Neural cell (in vitro differentiated cells): ENCODE measurements around the gene ZNF280C. TPM values are rescaled to one million over a fixed set of nuclear protein-coding genes. Genes with fewer than 3 reads are reported as not detected.

Experiments used
- H2AFZ ChIP-seq: fragments of 200-600, 300-800 bp; sonication (generic), shearing (Covaris generic); 2 replicates; pipeline ENCODE4 v1.6.0; 2014; ENCODE audit warnings: low read depth, mild to moderate bottlenecking, antibody characterized with exemption, low read length, moderate library complexity
- H3F3A ChIP-seq: fragments of 200-600 bp; shearing (Covaris generic); 2 replicates; pipeline ENCODE4 v1.6.1; 2016; ENCODE audit warnings: mild to moderate bottlenecking, moderate library complexity, mixed read lengths, antibody characterized with exemption, low read length; ENCODE audit not compliant: insufficient read depth, poor library complexity, severe bottlenecking
- H3K27ac ChIP-seq: fragments of 200-600, 300-800 bp; sonication (generic), shearing (Covaris generic); 2 replicates; pipeline ENCODE4 v1.5.1; 2014; ENCODE audit warnings: mild to moderate bottlenecking, low read length, moderate library complexity
- H3K27me3 ChIP-seq: fragments of 300-800, 200-600 bp; sonication (generic), shearing (Covaris generic); 2 replicates; pipeline ENCODE4 v1.6.0; 2014; ENCODE audit warnings: mild to moderate bottlenecking, low read depth, low read length, moderate library complexity; ENCODE audit not compliant: insufficient read depth
- H3K36me3 ChIP-seq: fragments of 300-800, 200-600 bp; sonication (generic), shearing (Covaris generic); 2 replicates; pipeline ENCODE4 v1.5.1; 2014; ENCODE audit warnings: mild to moderate bottlenecking, antibody characterized with exemption, low read length, moderate library complexity; ENCODE audit not compliant: insufficient read depth
- H3K4me2 ChIP-seq: fragments of 300-800, 200-600 bp; sonication (generic), shearing (Covaris generic); 2 replicates; pipeline ENCODE4 v1.6.0; 2014; ENCODE audit warnings: mild to moderate bottlenecking, low read length
- H3K4me3 ChIP-seq: fragments of 300-800, 200-600 bp; sonication (generic), shearing (Covaris generic); 2 replicates; pipeline ENCODE4 v1.5.1; 2014; ENCODE audit warnings: mild to moderate bottlenecking, low read length, moderate library complexity
- H3K79me2 ChIP-seq: fragments of 200-600 bp; shearing (Covaris generic); replicated peaks from 2 replicates; pipeline ENCODE4 v1.6.0; 2014; ENCODE audit warnings: mild to moderate bottlenecking, low read length, moderate library complexity; ENCODE audit not compliant: insufficient read depth
- H3K9ac ChIP-seq: fragments of 300-800, 200-600 bp; sonication (generic), shearing (Covaris generic); 2 replicates; pipeline ENCODE4 v1.6.1; 2016; ENCODE audit warnings: mild to moderate bottlenecking, low read length, mixed read lengths
- H3K9me2 ChIP-seq: fragments of 200-600 bp; shearing (Covaris generic); 2 replicates; pipeline ENCODE4 v1.6.1; 2016; ENCODE audit warnings: mild to moderate bottlenecking, low read length, mixed read lengths; ENCODE audit not compliant: insufficient read depth
- H3K9me3 ChIP-seq: fragments of 200-600, 300-800 bp; sonication (generic), shearing (Covaris generic); 2 replicates; pipeline ENCODE4 v1.6.1; 2016; ENCODE audit warnings: mild to moderate bottlenecking, mixed run types, low read length, moderate library complexity, mixed read lengths
- H4K20me1 ChIP-seq: fragments of 200-600 bp; shearing (Covaris generic); 2 replicates; pipeline ENCODE4 v1.6.1; 2016; ENCODE audit warnings: mild to moderate bottlenecking, mixed run types; ENCODE audit not compliant: insufficient read depth
- CTCF ChIP-seq: fragments of 450-650 bp; IDR thresholded peaks from 2 replicates; pipeline ENCODE4 v1.5.1; 2014; ENCODE audit warnings: antibody characterized with exemption, mild to moderate bottlenecking, moderate library complexity; ENCODE audit not compliant: poor library complexity, severe bottlenecking
- EP300 ChIP-seq: fragments of 450-650 bp; conservative IDR thresholded peaks from 2 replicates; pipeline ENCODE4 v1.6.1; 2014; ENCODE audit warnings: antibody characterized with exemption, mild to moderate bottlenecking, moderate library complexity; ENCODE audit not compliant: poor library complexity, severe bottlenecking
- EZH2 ChIP-seq: fragments of 200-600, 300-800 bp; shearing (Covaris generic), sonication (generic); IDR thresholded peaks from 2 replicates; pipeline ENCODE4 v1.6.1; 2014; ENCODE audit warnings: antibody characterized with exemption, low read length, borderline replicate concordance, mild to moderate bottlenecking; ENCODE audit not compliant: insufficient read depth, poor library complexity, severe bottlenecking
- MXI1 ChIP-seq: fragments of 450-650 bp; conservative IDR thresholded peaks from 2 replicates; pipeline ENCODE4 v1.6.1; 2014; ENCODE audit warnings: antibody characterized with exemption, mild to moderate bottlenecking; ENCODE audit not compliant: poor library complexity, severe bottlenecking
- POLR2AphosphoS5 ChIP-seq: IDR thresholded peaks from 2 replicates; pipeline ENCODE4 v1.6.1; 2012
- RAD21 ChIP-seq: fragments of 450-650 bp; conservative IDR thresholded peaks from 2 replicates; pipeline ENCODE4 v1.6.1; 2014; ENCODE audit warnings: antibody characterized with exemption, mild to moderate bottlenecking, moderate library complexity
- SMC3 ChIP-seq: fragments of 450-650 bp; conservative IDR thresholded peaks from 2 replicates; pipeline ENCODE4 v1.6.1; 2014; ENCODE audit warnings: antibody characterized with exemption, mild to moderate bottlenecking, moderate library complexity; ENCODE audit not compliant: poor library complexity
- TAF1 ChIP-seq: IDR thresholded peaks from 2 replicates; pipeline ENCODE4 v1.6.1; 2012; ENCODE audit warnings: low read depth
- polyA plus RNA-seq: library from polyadenylated mRNA; depleted of rRNA; stranded (reverse); fragments of >200 nt; gene quantifications from 2 replicates; pipeline ENCODE4 v1.2.3, GENCODE V29; 2014
- TF ChIP-seq, protein P1 (sequence below): IDR thresholded peaks from 2 replicates; pipeline ENCODE4 v1.6.1; 2012; ENCODE audit warnings: borderline replicate concordance

ZNF280C gene
- polyA plus RNA-seq, 1 donor from 2014 or later, result 9.5 TPM

DNA sequence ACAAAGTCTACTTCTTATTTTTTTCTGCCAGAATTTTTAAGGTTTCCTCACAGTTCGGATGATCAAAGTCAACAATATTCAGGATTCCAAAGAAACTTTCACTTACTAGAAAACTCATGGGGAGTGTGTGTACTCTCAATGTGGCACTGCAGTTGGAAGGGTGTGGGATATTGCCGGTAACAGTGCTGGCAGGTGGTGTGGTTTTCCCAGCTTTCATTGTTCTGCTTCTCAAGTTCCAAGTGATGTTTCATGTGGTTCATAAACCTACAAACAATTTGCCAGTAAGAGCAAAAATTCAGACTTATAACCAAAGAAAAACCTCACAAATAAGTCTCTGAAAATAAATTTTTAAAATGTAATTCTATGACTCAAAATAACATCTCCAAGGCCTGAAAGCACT, 39.8 kb downstream of the ZNF280C start:
- H3K9me3 ChIP-seq, result no peaks in the 10 kb centered on the region
- no peaks in the 10 kb centered on the region for H3F3A ChIP-seq
- H3K36me3 ChIP-seq, result no peaks in the 10 kb centered on the region
- no peaks in the 10 kb centered on the region for H3K27me3 ChIP-seq
- no peak for TF ChIP-seq SMC3
- TF ChIP-seq TAF1, result no peak
- TF ChIP-seq POLR2AphosphoS5, result no peak
- TF ChIP-seq EP300, result no peak
- TF ChIP-seq MXI1, result no peak
- TF ChIP-seq, protein P1, sequence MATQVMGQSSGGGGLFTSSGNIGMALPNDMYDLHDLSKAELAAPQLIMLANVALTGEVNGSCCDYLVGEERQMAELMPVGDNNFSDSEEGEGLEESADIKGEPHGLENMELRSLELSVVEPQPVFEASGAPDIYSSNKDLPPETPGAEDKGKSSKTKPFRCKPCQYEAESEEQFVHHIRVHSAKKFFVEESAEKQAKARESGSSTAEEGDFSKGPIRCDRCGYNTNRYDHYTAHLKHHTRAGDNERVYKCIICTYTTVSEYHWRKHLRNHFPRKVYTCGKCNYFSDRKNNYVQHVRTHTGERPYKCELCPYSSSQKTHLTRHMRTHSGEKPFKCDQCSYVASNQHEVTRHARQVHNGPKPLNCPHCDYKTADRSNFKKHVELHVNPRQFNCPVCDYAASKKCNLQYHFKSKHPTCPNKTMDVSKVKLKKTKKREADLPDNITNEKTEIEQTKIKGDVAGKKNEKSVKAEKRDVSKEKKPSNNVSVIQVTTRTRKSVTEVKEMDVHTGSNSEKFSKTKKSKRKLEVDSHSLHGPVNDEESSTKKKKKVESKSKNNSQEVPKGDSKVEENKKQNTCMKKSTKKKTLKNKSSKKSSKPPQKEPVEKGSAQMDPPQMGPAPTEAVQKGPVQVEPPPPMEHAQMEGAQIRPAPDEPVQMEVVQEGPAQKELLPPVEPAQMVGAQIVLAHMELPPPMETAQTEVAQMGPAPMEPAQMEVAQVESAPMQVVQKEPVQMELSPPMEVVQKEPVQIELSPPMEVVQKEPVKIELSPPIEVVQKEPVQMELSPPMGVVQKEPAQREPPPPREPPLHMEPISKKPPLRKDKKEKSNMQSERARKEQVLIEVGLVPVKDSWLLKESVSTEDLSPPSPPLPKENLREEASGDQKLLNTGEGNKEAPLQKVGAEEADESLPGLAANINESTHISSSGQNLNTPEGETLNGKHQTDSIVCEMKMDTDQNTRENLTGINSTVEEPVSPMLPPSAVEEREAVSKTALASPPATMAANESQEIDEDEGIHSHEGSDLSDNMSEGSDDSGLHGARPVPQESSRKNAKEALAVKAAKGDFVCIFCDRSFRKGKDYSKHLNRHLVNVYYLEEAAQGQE, result no peak
- TF ChIP-seq EZH2, result no peak
- no peaks in the 10 kb centered on the region for H4K20me1 ChIP-seq
- no peak overlapping the region for H3K4me2 ChIP-seq
- H3K9ac ChIP-seq, result no peak overlapping the region
- H3K9me2 ChIP-seq, result no peaks in the 10 kb centered on the region
- H3K4me3 ChIP-seq, result no peak overlapping the region
- H3K79me2 ChIP-seq, result no peaks in the 10 kb centered on the region
- H2AFZ ChIP-seq, result no peak overlapping the region
- H3K27ac ChIP-seq, result no peak overlapping the region

- Histone ChIP-seq H3K79me2 (no peaks in the 10 kb centered on the region), H3K9me3 (no peaks in the 10 kb centered on the region), H3K4me3 (no peak overlapping the region), H4K20me1 (no peaks in the 10 kb centered on the region), H3K9ac (no peak overlapping the region), H2AFZ (no peak overlapping the region), H3K4me2 (no peak overlapping the region), H3F3A (no peaks in the 10 kb centered on the region), H3K36me3 (no peaks in the 10 kb centered on the region), H3K27ac (no peak overlapping the region), H3K9me2 (no peaks in the 10 kb centered on the region), H3K27me3 (no peaks in the 10 kb centered on the region)
- TF ChIP-seq MXI1 (no peak), RAD21 (no peak), EZH2 (no peak), TAF1 (no peak), CTCF (no peak), EP300 (no peak), POLR2AphosphoS5 (no peak)
- TF ChIP-seq, protein P1, result no peak
Observed at GRCh38 chrX:130224810-130225209, 43.9 kb downstream of the ZNF280C start.
